NCI-H1092 treated with DMSO at 0.1 percent for 48 hours (cell line): ENCODE measurements around the gene PMM1.
A peak's percentile ranks its signal among the peaks of the same experiment; 100 is the strongest.
"Not testable (repeated sequence)": the region's sequence is repeated elsewhere in the genome, so short reads cannot be mapped to it uniquely, and the experiment has no call there.

Experiments used
- DNase-seq: peaks from one replicate; lab custom pipeline; 2025; lab: John Stamatoyannopoulos, UW

The PMM1 gene

DNA sequence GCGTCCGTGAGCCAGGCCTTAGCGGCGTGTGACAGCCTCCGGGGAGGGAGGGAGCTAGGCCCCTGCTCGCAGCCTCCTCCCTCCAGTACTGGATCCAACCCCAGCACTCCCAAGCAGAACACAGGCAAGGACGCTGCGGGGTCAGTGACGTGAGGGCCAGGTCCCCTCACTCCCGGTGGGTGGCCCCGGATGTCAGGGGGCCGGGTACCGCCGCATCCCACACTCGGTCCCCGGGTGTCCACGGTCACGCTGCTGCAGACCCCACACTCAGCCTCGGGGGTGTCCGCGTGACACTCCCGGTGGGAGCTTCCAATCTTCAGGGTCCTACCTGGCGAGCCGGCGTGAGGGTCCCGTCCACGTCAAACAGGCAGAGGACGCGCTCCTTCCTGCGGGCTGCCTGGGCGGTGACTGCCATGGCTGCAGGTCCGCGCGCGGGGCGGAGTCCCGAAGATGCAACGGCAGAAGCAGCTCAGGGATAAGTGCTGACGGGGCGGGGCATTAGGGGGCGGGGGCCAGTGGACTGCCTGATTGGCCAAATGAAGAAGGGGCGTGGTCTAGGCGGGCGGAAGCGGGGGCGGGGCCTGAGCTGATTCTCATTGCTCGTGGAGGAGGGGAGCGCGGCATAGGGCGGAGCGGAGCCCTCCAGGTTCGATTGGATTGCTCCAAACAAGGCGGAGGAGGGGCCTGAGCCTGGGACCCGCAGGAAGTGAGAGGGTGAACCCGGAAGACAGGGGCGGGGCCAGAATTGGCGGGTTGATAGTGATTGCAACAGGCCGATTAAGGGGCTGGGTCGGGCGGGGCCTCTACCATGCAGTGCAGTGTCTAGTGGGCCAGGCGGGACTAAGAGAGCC is at the start of gene PMM1:
Gene PMM1 (minus strand): TSS at position 450 of the 851 bp plus-strand sequence. CDS start 35 bp downstream, at position 415.
- peak; percentile 100 for DNase-seq

DNA sequence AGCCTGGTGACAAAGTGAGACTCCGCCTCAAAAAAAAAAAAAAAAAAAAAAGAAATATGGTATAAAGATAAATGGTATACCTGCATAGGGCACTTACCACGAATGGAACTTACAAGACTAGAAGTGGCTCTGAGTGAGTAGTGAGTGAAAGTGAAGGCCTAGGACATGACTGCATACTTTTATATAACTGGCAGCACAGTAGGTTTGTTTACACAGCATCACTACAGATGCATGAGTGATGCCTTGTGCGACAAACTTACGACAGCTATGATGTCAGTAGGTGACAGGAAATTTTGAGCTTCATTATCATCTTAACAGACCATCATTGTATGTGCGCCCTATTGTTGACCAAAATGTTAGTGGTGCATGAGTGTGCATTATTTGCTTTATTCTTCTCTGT is 49.1 kb upstream of the PMM1 start:
- no peak for DNase-seq

DNA sequence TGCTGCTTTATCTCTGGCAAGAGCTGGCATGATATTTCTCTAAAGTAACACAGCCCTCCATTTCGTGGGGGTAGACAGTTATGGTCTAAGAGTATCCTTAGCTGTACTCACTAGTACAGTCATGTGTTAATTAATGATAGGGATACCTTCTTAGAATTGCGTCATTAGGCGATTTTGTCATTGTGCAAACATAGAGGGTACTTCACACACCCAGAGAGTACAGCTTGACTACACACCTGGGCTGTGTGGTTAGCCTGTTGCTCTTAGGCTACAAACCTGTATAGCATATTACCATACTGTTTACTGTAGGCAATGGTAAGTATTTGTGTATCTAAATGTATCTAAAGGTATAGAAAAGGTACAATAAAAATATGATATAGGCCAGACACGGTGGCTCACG is 48.5 kb upstream of the PMM1 start:
- no peak for DNase-seq

DNA sequence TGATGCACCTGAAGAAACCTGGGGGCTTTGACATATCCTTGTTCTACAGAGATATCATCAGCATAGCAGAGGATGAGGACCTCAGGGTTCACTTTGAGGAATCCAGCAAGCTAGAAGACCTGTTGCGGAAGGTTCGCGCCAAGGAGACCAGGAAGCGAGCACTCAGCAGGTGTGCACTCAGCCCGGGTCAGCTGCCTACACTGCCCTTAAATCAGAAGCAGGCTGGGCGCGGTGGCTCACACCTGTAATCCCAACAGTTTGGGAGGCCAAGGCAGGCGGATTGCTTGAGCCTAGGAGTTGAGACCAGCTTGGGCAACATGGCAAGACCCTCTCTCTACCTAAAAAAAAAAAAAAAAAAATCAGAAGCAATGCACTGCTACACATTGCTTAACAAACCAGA is 48.0 kb upstream of the PMM1 start:
- DNase-seq, result not testable (repeated sequence)

DNA sequence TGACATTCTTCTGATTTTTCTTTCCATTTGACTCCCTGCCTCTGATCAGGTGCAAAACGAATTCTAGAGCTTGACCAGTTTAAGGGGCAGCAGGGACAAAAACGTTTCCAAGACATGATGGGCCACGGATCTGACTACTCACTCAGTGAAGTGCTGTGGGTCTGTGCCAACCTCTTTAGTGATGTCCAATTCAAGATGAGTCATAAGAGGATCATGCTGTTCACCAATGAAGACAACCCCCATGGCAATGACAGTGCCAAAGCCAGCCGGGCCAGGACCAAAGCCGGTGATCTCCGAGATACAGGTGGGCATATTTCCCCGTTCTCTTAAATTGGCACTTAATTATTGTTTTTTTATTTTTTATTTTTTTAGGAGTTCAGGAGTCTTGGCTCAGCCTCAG is 46.8 kb upstream of the PMM1 start:
- no peak for DNase-seq

DNA sequence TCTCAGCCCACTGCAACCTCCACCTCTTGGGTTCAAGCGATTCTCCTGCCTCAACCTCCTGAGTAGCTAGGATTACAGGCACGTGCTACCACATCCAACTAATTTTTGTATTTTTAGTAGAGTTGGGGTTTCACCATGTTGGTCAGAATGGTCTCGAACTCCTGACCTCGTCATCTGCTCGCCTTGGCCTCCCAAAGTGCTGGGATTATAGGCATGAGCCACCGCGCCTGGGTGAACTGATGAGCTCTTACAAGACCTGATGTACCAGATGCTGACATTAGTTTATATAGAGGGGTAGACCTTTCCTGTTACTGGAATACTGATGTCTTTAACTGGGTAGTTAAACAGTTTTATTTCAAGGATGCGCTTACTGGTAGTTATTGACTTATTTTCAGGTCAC is 45.0 kb upstream of the PMM1 start:
- not testable (repeated sequence) for DNase-seq

DNA sequence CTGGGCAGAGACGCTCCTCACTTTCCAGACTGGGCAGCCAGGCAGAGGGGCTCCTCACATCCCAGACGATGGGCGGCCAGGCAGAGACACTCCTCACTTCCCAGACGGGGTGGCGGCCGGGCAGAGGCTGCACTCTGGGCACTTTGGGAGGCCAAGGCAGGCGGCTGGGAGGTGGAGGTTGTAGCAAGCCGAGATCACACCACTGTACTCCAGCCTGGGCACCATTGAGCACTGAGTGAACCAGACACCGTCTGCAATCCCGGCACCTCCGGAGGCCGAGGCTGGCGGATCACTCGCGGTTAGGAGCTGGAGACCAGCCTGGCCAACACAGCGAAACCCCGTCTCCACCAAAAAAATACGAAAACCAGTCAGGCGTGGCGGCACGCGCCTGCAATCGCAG is 42.0 kb upstream of the PMM1 start:
- not testable (repeated sequence) for DNase-seq

DNA sequence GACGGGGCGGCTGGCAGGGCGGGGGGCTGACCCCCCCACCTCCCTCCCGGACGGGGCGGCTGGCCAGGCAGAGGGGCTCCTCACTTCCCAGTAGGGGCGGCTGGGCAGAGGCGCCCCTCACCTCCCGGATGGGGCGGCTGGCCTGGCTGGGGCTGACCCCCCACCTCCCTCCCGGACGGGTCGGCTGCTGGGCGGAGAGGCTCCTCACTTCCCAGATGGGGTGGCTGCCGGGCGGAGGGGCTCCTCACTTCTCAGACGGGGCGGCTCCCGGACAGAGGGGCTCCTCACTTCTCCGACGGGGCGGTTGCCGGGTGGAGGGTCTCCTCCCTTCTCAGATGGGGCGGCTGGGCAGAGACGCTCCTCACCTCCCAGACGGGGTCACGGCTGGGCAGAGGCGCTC is 41.5 kb upstream of the PMM1 start:
- DNase-seq, result not testable (repeated sequence)

DNA sequence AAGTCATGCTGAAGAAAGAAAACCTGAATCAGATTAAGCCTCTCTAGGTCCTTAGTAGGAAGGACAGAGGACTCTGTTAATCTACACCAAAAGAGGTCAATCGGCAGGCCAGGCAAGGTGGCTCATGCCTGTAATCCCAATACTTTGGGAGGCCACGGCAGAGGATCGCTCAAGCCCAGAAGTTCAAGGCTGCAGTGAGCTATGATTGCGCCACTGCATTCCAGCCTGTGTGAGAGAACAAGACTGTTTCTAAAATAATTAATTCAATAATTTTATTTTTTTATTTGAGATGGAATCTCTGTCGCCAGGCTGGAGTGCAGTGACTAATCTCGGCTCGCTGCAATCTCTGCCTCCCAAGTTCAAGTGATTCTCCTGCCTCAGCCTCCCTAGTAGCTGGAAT is 35.9 kb upstream of the PMM1 start:
- DNase-seq, result no peak

DNA sequence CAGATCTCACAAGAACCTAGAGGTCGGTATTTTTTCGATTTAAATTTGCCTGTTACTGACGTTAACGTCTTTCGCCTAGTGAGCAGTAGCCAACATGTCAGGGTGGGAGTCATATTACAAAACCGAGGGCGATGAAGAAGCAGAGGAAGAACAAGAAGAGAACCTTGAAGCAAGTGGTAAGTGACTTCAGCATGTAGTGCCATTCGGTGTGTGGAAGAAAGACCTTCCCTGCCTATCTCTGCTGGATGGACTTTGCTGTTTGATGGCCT is 32.2 kb upstream of the PMM1 start:
- no peak for DNase-seq

DNA sequence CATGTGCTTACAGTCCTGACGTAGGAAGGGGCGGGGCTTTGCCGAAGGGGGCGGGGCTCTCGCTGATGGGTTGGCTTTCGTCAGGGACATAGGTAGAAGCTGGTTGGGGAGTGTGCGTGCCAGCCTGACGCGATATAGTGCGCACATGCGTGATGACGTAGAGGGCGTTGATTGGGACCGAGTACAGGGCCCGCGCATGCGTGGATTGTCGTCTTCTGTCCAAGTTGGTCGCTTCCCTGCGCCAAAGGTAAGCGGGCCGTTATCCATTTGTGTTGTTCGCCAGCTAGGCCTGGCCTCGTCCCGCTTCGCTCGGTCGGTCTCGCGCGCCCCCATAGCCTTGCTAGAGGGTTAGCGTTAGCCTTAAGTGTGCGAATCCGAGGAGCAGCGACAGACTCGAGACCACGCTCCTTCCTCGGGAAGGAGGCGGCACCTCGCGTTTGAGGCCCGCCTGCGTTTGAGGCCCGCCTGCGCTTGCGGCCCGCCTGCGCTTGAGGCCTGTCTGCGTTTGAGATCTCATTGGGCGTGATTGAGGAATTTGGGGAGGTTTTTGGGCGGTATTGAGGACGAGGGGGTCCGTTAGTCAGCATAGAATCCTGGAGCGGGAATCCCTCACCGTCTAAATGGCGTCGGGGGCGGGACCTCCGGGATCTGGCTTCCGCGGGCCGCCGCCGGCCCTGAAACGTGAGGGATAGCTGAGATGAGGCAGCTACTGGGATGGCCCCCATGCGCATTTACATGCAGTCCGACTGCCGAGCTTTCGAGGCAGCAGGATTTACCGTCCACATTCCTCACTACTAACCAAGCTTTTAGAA is 31.7 kb upstream of the PMM1 start, which contains the start of gene XRCC6:
Gene XRCC6 (plus strand): TSS at position 197 of the 812 bp plus-strand sequence. CDS start 710 bp downstream, outside the sequence.
- DNase-seq, result peak; percentile 99

DNA sequence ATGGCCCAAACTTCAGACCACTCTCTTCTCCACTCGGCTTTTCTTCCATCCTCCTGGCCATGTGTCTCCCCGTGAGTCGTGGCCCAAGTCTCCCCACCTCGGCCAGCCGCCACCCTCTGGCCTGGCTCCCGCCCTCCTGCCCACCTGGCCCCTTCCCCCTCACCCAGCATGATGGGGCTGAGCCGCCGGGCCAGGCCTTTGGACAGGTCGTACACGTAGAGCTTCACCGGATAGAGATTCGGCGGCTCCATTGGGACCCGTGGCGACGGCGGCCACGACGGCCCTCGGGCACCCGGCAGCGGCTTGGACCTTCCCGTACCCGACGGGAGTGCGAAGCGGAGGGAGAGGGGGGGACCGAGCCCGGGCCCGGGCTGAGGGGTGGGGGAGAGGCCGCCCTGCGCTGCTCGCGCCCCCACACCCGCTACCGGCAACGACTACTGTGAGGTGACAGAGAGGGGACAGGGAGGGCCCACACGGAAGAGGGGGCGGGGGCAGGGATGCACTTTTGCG is 31.0 kb upstream of the PMM1 start, which contains the start of gene DESI1:
Gene DESI1 (minus strand): TSS at position 455 of the 510 bp plus-strand sequence. CDS start 204 bp downstream, at position 251.
- DNase-seq, result peak; percentile 49

DNA sequence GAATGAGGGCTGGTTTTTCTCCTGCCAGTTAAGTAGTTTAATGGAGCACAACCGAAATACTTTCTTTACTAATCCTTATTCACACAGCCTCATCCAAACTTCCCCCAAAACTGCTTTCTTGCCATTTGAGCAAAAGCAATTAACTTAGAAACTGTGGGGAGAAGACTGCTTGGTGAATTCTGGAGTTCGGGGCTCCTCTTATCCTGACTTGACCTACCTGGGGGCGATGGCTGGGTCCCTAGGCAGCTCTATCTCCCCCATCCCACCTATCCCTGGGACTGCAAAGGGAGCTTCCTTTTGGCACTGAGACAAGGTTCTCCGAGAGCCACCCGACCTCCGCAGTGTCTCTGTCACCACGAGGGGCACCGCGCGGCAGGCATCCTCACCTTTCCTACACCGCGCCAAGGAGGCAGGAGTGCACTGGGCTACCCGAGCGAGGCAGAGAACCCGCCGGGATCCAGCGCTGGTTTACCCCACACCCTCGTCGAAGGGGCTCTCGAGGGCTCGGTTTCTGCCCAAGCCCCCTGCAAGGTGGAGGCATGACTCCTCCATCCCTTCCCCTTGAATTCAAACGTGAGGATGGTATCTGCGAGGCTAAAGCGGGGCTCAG is 30.4 kb upstream of the PMM1 start:
- DNase-seq, result peak; percentile 49

DNA sequence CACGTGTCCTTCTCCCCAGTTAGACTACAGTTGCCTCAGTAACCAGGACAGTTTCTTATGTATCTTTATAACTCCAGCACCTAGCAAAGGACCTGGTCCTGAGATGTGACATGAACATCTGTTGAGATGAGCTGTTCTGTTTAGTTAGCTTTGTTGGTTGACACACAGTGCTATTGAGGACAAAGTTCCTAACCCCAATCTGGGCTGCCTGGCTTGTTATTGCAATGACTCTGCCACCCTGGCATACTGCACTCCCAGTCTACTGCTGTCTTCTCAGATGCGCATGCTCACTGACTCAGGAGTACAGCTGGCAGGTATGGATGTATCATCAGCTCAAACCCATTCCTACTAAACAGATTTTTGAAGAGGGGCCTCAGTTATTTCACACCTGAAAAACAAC is 23.8 kb upstream of the PMM1 start:
- DNase-seq, result no peak

DNA sequence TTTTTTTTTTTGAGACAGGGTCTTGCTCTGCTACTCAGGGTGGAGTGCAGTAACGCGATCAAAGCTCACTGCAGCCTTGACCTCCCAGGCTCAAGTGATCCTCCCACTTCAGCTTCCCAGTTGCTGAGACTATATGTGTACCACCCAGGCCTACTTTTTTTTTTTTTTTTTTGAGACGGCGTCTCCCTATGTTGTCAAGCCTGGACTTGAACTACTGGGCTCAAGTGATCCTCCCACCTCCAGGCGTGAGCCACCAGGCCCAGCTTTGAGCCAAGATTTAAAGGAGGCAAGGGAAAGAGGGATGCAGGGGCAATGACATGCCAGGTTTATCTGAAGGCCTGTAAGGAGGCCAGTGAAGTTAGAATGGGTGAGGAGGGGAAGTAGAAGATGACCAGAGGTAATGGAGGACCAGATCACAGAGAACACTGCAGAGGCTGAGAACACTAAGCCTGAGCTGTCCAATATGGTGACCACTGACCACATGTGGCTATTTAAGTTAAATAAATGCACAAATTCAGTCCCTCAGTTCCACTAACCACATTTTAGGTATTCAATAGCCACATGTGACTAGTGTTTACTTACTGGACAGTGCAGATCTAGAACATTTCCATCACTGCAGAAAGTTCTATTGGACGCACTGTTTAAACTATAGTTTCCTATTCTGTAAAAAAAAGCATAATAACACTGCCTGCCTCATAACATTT is 23.1 kb upstream of the PMM1 start:
- DNase-seq, result no peak

DNA sequence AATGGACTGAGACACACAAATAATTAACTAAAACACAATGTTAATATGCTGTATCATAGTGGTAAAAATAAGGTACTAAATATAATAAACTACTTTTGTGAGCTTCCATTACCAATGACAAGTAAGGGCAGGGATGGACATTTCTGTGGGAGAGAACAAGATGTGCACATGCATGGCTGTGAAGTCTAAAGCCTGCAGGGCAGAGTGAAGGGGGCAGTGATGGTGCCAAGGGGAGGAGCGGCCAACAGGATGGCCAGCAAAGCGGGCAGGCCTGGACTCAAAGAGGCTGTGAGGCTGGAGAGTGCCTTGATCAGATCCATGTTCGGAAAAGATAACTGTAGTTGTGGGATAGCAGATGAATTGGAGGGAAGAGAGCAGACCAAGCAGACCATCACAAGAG is 18.7 kb upstream of the PMM1 start:
- no peak for DNase-seq

DNA sequence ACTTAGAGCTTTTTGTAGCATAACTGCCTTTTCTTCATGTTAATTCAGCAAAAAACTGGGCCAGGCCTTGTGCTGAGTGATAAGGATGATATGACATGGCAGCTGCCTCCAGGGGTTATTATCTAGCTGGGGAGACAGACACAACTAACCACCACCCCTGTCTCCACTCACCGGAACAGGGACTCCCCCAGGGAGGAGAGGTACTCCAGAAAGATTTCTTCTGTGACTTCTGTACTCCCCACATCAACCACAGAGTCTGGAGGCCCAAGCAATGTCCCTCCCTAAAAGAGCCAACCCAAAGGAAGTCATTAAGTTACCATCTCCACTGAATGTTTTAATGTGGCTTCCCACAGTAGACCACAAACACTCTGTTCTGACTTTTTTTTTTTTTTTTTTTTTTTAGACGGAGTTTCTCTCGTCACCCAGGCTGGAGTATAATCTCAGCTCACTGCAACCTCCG is 14.3 kb upstream of the PMM1 start:
- no peak for DNase-seq

DNA sequence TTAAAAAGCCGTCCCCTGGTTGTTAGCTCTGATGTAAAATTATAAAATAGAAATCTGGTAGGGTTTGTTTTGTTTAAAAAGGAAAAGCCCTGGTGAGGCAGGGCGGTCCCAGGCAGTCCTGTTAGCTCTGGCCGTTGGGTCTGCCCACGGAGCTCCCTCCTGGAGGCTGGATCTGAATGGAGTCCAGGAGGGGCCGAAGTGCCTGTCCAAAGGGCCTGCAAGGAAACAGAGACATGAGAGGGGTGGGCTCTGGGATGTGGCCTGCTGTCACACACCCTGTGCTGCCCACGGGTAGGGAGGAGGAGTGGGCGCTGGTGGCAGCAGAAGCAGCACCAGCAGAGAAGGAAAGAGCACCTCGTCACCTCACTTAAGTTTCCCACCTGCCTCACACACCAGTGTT is 11.3 kb upstream of the PMM1 start:
- DNase-seq, result no peak

DNA sequence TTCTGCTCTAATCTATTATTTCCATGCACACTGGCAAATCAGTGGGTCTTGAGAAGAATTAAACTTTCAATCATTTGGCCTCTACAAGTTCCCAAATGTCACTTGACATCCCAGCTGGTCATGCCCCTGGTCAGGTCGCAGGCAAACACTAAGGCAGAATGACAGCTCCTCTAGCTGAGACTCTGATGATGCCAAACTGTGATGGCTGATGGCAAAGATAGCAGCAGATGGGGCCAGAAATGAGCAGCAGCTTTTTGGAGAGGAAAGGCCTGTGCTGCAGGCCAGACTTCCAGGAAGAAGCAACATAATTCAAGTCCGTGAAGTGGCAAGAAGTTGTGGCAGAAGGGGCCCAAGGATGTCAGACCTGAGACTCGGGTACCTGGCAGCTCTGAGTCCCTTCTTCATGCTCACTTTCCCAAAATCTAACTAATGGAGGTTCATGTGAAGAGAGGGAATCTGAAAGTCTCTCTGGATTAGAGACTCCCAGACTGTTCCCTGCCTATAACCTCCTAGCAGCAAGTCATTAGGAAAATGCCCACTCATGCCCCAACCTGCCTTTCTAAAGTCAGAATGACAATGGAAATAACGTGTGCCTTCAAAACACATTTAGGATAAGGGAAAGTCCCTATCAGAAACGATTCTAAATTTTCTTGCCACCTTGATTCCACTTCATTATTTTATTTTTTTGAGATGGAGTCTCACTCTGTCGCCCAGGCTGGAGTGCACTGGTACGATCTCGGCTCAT is 9.4 kb upstream of the PMM1 start:
- no peak for DNase-seq

DNA sequence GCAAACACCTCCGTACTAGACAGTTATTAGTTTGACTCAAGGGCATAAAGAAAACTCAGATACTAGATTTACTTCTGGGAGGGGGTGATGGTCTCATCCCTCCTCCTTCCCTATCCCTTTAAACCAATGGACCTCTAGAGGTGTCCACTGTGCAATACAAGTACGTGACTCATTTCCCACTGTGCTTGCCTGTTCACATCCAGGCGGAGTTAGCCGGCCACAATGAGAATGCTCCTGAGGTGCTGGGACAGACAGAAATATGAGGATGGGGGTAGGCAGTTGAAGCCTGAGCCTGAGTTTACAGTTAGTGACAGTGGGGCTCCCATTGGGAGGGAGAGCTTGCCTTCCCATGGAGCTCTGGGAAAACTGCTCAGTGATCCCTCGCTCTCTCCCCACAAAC is 8.4 kb upstream of the PMM1 start:
- no peak for DNase-seq

DNA sequence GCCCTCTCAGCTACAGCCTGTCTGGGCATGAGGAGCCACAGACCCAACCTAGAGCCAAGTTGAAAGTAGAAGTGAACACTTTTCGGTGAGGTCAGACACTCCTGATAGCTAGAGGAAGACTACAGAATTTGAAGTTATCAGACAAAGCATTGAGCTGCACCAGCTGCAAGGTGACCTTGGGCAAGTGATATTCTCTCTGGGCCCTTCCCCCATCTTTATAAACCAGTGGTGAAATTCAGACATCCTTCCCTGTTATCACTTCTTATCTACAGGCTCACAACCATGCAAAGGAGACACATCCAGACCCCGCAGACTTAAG is 8.0 kb upstream of the PMM1 start:
- no peak for DNase-seq
